T1000 (cell line): ENCODE data around the gene BET1L.
"Not testable (repeated sequence)": the region's sequence is repeated elsewhere in the genome, so short reads cannot be mapped to it uniquely, and the experiment has no call there.

Experiments used
- DNase-seq: peaks from one replicate; lab custom pipeline; 2025; ENCODE audit warnings: mixed read lengths; lab: John Stamatoyannopoulos, UW

BET1L gene

GRCh38 chr11:227824-228379, 20.7 kb upstream of the BET1L start:
- no peak for DNase-seq

DNA sequence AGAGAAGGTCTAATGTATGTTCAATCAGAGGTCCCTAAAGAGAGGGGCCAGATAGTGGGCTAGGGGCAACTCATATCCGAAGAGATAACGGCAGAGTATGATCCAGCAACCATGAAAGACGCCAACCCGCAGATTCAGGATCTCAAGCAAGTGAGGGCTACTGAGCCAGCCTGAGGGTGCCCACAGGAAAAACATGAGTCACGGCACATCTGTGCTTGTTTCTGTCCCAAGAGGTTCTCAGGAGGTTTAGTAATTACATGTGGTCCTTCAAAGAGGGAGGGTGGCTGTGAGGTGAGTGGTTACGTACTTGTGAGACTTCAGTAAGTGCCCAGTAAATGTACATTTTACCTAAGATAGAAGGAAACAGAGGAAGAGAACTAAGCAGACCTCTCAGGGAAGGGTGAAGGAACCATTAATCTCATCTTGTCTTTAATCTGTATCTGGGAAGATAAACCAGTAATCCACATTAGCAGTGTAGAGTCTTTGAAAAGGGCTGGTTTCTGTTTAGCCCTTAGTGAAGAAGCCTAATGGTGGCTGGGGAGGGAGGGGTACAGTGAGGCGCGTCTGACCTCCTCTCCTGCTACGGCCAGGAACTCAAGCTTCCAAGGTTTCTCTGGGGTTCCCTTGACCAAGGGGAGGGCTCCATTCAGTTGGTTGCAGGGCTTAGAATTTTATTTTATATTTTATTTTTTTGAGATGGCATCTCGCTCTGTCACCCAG, 18.7 kb upstream of the BET1L start:
- no peak for DNase-seq

GRCh38 chr11:224424-224823, 17.2 kb upstream of the BET1L start:
- no peak for DNase-seq

GRCh38 chr11:223884-224283, 16.7 kb upstream of the BET1L start:
- no peak for DNase-seq

DNA sequence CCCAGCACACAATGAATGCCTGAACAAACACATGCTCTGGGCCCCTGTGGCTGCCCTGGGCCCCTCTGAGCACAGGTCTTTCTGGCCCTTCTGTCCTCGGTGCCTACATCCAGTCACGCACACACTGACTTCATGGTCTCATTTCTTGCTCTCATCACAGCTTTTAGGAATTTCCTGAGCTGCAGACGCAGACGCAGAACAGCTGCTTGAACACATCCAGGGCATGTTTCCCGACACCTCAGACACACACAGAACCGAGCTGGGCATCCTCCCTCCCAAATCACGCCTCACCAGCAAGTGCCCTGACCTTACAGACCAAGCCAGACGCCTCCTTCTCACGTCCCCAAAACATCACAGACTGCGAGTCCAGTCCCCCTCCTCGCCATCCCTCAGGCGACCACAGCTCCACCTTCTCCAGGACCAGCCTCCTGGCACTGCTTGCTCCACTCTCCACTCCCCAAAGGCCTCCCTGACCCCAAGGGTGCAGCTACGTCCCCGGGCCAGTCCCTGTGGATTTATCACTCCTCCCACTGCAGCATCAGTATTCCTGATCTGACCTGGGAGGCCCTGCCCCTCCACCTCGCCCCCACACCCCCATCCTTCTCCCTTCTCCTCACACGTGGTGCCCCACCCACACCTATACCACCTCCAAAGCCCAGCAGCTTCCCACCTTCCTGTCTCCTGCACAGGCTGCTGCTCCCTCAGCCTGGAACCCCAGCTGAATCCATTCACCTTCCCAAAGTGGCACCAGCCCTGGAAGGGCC, 16.0 kb upstream of the BET1L start:
- DNase-seq, result no peak

- no peak for DNase-seq
Observed at GRCh38 chr11:221998-222789, 15.0 kb upstream of the BET1L start.

DNA sequence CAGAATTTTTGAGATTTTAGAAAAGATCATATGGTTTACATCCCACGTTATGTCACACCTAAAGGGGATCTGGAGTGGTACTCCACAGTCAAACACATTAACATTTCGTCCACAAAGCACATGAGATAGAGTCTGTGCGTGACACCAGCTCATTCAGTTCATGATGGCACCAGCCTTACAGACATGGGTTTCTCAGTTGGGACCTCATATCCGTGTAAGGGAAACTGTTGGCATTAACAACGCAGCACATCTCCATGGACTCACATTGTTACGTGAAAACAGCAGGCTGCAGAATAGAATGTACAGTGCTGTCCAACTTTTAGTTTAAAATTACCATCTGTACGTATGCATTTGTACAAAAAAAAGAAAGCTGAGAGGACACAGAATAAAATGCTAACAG, 14.3 kb upstream of the BET1L start:
- no peak for DNase-seq

DNA sequence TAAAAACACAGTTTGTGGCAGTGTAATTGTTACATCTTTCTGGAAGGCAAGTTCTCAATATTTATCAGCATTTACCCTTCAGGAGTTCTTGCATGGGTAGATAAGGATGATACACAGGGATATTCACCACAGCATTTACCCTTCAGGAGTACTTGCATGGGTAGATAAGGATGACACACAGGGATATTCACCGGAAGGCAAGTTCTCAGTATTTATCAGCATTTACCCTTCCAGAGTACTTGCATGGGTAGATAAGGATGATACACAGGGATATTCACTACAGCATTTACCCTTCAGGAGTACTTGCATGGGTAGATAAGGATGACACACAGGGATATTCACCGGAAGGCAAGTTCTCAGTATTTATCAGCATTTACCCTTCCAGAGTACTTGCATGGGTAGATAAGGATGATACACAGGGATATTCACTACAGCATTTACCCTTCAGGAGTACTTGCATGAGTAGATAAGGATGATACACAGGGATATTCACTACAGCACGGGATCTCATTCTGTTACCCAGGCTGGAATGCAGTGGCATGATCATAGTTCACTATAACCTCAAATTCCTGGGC, 13.5 kb upstream of the BET1L start:
- not testable (repeated sequence) for DNase-seq

DNA sequence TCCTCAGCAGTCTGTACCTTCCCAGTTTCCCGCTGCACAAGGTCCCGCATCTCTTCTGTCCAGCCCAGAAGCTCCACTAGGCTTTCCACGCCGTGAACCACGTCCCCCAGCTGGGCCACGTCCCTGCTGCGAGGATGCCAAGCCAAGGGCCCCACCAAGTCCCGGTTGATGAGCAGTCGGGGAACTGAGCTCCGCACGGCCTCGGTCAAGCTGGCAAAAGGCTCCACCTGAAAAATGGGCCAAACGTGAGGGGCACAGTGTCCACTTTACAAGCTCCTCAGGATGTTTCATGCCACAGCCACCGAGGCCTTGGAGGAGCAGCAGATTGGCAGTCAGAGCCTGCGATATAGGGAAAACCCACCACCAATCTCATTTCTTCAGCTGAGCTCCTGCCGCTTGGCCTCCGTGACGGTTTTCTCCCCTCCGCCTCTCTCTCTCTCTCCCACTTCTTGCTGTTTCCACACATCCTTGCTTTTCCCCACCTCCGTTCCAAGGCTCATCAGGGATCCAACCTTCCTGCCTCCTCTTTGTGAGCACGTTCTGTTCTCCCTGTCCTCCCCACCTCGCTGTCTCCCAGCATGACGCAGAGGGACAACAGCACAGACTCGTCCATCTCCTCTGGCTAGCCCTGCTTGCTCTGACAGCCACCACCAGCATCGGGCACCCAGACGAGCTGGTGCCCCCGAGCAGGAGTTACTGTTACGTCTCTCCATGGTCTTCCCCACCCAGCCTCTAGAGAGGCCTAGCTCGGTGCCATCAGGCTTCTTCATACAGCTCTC, 11.8 kb upstream of the BET1L start:
- DNase-seq, result no peak

DNA sequence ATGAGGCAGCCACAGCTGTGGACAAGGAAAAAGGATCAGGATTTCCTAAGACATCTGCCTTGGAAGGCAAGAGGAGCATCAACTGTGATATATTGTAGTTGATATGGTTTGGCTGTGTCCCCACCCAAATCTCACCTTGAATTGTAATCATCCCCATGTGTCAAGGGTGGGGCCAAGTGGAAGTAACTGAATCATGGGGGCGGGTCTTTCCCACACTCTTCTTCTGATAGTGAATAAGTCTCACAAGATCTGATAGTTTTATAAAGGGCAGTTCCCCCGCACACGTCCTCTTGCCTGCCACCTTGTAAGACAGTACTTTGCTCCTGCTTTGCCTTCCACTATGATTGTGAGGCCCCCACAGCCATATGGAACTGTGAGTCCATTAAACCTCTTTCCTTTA, 10.5 kb upstream of the BET1L start:
- no peak for DNase-seq

DNA sequence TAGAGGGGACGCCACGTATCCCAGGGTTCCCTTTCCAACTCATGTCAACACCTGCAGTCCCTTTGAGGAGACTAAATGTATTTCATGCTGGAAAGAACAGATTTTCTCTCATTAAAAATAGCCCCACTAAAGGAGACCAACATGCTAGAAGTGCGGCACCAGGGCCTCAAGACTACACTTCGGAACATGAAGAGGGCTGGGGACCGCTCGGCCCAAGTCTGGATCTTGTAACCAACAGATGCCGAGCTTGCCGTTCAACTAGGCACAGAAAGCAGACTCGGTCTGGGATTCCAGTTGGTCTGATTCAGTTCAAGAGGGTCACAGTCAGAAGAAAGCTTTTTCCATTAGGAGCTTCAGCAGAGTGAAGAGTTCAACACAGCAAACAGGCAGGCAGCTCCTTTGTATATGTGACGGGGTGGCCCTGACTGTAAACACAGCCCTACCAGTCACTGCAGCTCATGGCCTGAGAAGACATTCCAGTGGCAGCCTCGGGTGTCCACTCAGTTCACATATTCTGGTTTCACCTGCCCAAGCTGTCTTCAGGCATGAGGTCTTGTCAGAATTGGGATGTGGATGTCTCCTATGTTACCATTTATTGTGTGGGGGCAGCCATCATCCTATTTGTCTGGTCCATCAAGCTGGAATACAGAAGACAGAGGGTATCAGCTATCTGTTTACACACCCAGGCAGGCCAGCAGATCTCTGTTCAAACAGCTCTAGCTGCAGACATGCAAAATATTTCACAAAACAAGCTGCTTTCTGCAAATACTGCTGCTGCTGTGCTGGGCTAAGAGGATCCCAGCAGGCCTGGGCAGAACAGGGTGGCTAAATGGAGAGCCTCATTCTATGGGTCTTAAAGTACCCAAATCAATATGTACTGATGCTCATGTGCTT, 9.1 kb upstream of the BET1L start:
- DNase-seq, result no peak

GRCh38 chr11:215581-216037, 8.4 kb upstream of the BET1L start:
- DNase-seq, result no peak

DNA sequence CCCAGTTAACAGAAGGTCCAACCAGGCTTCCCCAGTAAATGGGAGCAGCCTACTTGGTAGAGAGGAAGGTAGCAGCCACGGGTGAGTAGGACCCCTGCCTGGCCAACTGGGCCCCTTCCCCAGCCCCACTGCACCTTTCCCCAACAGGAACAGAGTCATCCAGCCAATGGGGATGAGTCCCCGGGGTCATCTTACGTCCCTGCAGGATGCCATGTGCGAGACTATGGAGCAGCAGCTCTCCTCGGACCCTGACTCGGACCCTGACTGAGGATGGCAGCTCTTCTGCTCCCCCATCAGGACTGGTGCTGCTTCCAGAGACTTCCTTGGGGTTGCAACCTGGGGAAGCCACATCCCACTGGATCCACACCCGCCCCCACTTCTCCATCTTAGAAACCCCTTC, 6.9 kb upstream of the BET1L start:
- no peak for DNase-seq

GRCh38 chr11:213111-213510, 5.9 kb upstream of the BET1L start:
- no peak for DNase-seq

GRCh38 chr11:212150-213100, 5.2 kb upstream of the BET1L start:
- no peak for DNase-seq

GRCh38 chr11:211741-212140, 4.5 kb upstream of the BET1L start:
- no peak for DNase-seq

- DNase-seq, result no peak
Observed at GRCh38 chr11:211295-211694, 4.1 kb upstream of the BET1L start.

GRCh38 chr11:210803-211180, 3.6 kb upstream of the BET1L start:
- DNase-seq, result no peak
